Measurements from ENCODE around the gene EPB41L4A.

DNA sequence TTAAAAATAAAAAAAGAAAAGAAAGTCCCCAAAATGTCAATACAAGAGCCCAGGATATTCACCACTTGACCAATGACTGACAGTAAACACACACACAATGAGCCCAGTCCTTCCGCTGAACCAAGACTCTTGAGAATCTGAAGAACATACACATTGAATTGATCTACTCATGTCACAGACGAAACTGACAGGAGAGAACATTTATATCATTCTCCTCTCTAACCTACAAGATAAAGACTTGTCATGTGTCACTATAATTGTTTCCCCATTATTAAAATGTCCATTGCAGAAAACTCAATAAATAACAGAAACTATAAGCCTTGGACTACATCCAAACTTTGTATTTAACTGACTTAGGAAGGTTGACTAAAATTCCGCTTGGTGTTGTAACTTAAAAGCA lies 296.7 kb downstream of the EPB41L4A start:
- TF ChIP-seq EZH2 (IDR thresholded peaks at IDR 0.05; ENCODE audit: insufficient read depth, low read length) = no peak
- TF ChIP-seq, protein P1, sequence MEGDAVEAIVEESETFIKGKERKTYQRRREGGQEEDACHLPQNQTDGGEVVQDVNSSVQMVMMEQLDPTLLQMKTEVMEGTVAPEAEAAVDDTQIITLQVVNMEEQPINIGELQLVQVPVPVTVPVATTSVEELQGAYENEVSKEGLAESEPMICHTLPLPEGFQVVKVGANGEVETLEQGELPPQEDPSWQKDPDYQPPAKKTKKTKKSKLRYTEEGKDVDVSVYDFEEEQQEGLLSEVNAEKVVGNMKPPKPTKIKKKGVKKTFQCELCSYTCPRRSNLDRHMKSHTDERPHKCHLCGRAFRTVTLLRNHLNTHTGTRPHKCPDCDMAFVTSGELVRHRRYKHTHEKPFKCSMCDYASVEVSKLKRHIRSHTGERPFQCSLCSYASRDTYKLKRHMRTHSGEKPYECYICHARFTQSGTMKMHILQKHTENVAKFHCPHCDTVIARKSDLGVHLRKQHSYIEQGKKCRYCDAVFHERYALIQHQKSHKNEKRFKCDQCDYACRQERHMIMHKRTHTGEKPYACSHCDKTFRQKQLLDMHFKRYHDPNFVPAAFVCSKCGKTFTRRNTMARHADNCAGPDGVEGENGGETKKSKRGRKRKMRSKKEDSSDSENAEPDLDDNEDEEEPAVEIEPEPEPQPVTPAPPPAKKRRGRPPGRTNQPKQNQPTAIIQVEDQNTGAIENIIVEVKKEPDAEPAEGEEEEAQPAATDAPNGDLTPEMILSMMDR (IDR thresholded peaks at IDR 0.05; ENCODE audit: insufficient read depth, low read depth, low read length) = no peak
